Upper lobe of left lung (tissue), 6 donors: ENCODE data around the gene TBX4. TPM values are rescaled to one million over a fixed set of nuclear protein-coding genes. Genes with fewer than 3 reads are reported as not detected.

ENCODE experiments used
- ATAC-seq, 2 donors: fragments of 200-7000 bp; cut with Tn5 transposase; one replicate each; pipeline ENCODE4 v1.9.1; 2022; ENCODE audit warnings: mild to moderate bottlenecking in 2 of 2, moderate library complexity in 2 of 2; ENCODE audit not compliant: low FRiP score in 2 of 2
- DNase-seq, 2 donors: peaks; one replicate each; pipeline ENCODE4 v3.0.0-alpha.2; 2019 to 2020
- H3K27ac ChIP-seq, 4 donors: fragments of 200-600 bp; sonication (generic); one replicate each; pipeline ENCODE4 v1.5.1; 2016 to 2019
- H3K27me3 ChIP-seq, 4 donors: fragments of 200-600 bp; sonication (generic); one replicate each; pipeline ENCODE4 v1.5.1; 2017 to 2019
- H3K36me3 ChIP-seq, 4 donors: fragments of 200-600 bp; sonication (generic); one replicate each; pipeline ENCODE4 v1.5.1; 2016 to 2019
- H3K4me1 ChIP-seq, 4 donors: fragments of 200-600 bp; sonication (generic); one replicate each; pipeline ENCODE4 v1.5.1; 2018 to 2019
- H3K4me3 ChIP-seq, 4 donors: fragments of 200-600 bp; sonication (generic); one replicate each; pipeline ENCODE4 v1.5.1; 2017 to 2019; ENCODE audit warnings: mild to moderate bottlenecking in 2 of 4, moderate library complexity in 1 of 4
- H3K9me3 ChIP-seq, 4 donors: fragments of 200-600 bp; sonication (generic); one replicate each; pipeline ENCODE4 v1.5.1; 2018 to 2019
- CTCF ChIP-seq, 6 experiments: fragments of 450-650 bp in 4 of 6; fragments of 200-600 bp in 2 of 6; sonication (generic) in 2 of 6; IDR thresholded peaks; one replicate each; pipeline ENCODE4 v1.5.1; 2016 to 2019; ENCODE audit warnings: antibody characterized with exemption in 6 of 6
- EP300 ChIP-seq, 4 donors: sonication (generic); formaldehyde crosslinking; IDR thresholded peaks; one replicate each; pipeline ENCODE4 v1.5.1; 2017; ENCODE audit warnings: antibody characterized with exemption in 4 of 4, control low read depth in 2 of 4
- POLR2A ChIP-seq, 4 donors: fragments of 450-650 bp; IDR thresholded peaks; one replicate each; pipeline ENCODE4 v1.5.1; 2016 to 2017; ENCODE audit warnings: antibody characterized with exemption in 4 of 4, mild to moderate bottlenecking in 2 of 4
- POLR2AphosphoS5 ChIP-seq, 2 donors: sonication (generic); formaldehyde crosslinking; IDR thresholded peaks; one replicate each; pipeline ENCODE4 v1.5.1; 2017; ENCODE audit warnings: antibody characterized with exemption in 2 of 2
- WGBS, 2 donors: methylation state at CpG; one replicate each; pipeline ENCODE4 v1.1.5; 2017 to 2018; 5-methylcytosine and 5-hydroxymethylcytosine counted together
- total RNA-seq, 6 donors: library from RNA; depleted of rRNA in 4 of 6; stranded (reverse); fragments of >200 nt in 4 of 6; gene quantifications; one replicate each; pipeline versions ENCODE4 v1.1.0 to v1.2.1, GENCODE V29; 2016 to 2021
- donor health status: DM: no; HTN: no; CAD: no; lungs with moderate emphysema.
- donor health status: DM: no; HTN: yes; CAD: no; lungs with severe emphysema.

Gene TBX4
- total RNA-seq, 6 donors from 2014 or later, result 10.2 to 69.1 (median 22.7) TPM

DNA sequence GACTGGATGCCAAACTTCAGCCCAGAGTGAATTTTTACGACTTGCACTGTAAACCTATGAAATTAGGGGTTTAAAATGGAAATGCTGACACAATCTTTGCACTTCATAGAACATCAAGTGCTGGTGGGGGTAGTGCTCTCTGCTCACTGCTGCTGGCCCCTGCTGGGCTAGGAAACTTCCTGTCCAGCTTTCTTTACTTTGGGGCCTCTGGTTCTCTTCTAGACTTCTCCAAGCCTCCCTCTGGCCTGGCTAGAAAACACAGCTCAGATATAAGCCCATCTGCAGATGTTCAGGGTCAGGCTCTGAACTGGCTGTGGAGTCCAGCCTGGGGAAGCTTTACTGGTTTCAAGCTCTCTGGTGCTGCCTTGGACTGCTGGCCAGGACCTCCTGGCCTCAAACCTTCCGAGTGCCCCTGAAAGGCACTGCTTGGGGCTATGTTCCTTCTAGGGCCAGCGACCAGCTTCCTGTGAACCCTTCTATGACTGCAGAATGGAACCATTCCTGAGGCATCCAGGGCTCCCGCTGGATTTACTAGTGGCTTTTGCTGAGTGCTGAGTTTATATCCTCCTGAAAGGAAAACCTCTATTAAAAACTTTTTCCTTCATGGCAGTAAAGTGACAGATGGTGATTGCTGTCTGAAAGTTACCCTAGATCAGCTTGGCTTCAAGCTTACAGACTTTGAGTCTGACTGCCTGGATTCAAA is 59.4 kb downstream of the TBX4 start:
- ATAC-seq, result no peak
- TF ChIP-seq CTCF (IDR thresholded peaks at IDR 0.05) (no peak), POLR2A (IDR thresholded peaks at IDR 0.05) (no peak), POLR2AphosphoS5 (IDR thresholded peaks at IDR 0.05) (no peak), EP300 (IDR thresholded peaks at IDR 0.05) (no peak)
- Histone ChIP-seq H3K4me3 (no peak overlapping the region), H3K27me3 (no peaks in the 10 kb centered on the region), H3K4me1 (no peaks in the 10 kb centered on the region), H3K36me3 (no peaks in the 10 kb centered on the region), H3K9me3 (no peaks in the 10 kb centered on the region), H3K27ac (no peak overlapping the region)
- 63 to 88% methylated on average over 2 to 4 of the region's 4 CpGs for WGBS, 2 donors
- no peak for DNase-seq

GRCh38 chr17:61514491-61514890 is 62.3 kb downstream of the TBX4 start:
- H3K36me3 ChIP-seq, result no peaks in the 10 kb centered on the region
- no peak overlapping the region for H3K4me3 ChIP-seq
- 80 to 81% methylated on average over 4 of the region's 4 CpGs for WGBS, 2 donors
- DNase-seq (no peak), ATAC-seq (no peak)
- H3K27me3 ChIP-seq, result no peaks in the 10 kb centered on the region
- H3K27ac ChIP-seq, result no peak overlapping the region
- no peaks in the 10 kb centered on the region for H3K4me1 ChIP-seq
- TF ChIP-seq EP300 (IDR thresholded peaks at IDR 0.05) (no peak), POLR2A (IDR thresholded peaks at IDR 0.05) (no peak), POLR2AphosphoS5 (IDR thresholded peaks at IDR 0.05) (no peak), CTCF (IDR thresholded peaks at IDR 0.05) (no peak)
- H3K9me3 ChIP-seq, result no peaks in the 10 kb centered on the region

DNA sequence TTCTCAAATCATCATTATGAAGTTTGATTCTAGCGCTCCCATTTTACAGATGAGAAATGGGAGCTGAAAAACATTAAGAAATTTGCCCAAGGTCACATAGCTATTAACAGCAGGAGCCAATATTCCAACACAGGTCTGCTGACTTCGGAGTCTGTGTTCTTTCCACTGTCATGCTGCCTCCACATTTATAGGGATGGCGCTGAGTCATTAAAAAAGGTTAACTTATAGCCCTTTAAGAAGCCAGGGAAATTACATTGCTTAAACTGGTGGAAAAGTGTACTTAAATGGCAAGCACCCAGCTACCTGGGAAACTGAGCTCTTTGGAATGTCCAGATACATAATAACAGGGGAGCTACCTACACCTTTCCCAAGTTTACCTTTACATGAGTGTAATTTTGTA is 65.0 kb downstream of the TBX4 start:
- no peak for DNase-seq
- Histone ChIP-seq H3K4me3 (no peak overlapping the region), H3K36me3 (no peaks in the 10 kb centered on the region), H3K27ac (no peak overlapping the region), H3K4me1 (no peaks in the 10 kb centered on the region), H3K9me3 (no peaks in the 10 kb centered on the region), H3K27me3 (no peaks in the 10 kb centered on the region)
- WGBS, 2 donors, result 91 to 95% methylated on average over 3 of the region's 3 CpGs
- ATAC-seq, result no peak
- TF ChIP-seq CTCF (IDR thresholded peaks at IDR 0.05) (no peak), EP300 (IDR thresholded peaks at IDR 0.05) (no peak), POLR2A (IDR thresholded peaks at IDR 0.05) (no peak), POLR2AphosphoS5 (IDR thresholded peaks at IDR 0.05) (no peak)

DNA sequence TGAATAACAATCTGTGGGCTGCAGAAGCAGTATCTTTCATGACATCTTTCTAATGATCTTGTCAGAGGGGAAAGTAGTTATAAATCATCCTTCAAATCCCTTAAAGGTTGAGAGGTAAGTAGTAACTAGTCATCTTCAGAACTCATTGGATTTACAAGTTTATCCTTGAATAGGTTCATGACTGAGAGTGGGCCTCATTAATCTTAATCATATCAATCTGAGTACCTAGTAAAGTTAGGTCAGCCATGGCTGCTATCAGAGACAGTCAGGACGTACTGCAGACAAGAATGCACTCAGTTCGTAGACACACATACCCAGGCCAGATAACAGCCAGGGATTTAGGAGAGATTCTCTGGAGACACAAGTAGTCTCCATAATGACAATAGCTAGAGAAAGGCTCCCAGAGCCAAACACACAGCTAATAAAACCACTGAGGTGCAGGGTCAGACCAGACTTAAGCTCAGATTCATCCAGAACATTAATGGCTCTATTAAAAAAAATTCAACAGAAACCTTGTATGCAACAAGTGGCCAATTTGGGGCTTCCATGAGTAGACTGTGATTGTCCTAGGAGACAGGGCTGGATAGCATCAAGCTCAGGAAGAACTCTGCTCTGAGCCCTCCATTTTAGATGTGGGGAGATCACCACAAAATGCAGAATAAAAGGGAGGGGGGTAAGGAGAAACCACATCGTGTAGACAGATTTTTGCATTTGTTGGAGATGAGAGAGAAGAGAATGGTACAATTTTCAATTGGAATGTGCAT is 65.8 kb downstream of the TBX4 start:
- Histone ChIP-seq H3K27ac (no peak overlapping the region), H3K4me3 (no peak overlapping the region), H3K9me3 (no peaks in the 10 kb centered on the region), H3K36me3 (no peaks in the 10 kb centered on the region), H3K4me1 (no peaks in the 10 kb centered on the region), H3K27me3 (no peaks in the 10 kb centered on the region)
- TF ChIP-seq POLR2AphosphoS5 (IDR thresholded peaks at IDR 0.05) (no peak), POLR2A (IDR thresholded peaks at IDR 0.05) (no peak), EP300 (IDR thresholded peaks at IDR 0.05) (no peak), CTCF (IDR thresholded peaks at IDR 0.05) (no peak)
- ATAC-seq (no peak), DNase-seq (no peak)
- WGBS, 2 donors, result 55 to 82% methylated on average over 3 of the region's 3 CpGs
